CD8-positive, alpha-beta memory T cell (primary cell): Measurements from ENCODE around the gene CHURC1. TPM values are rescaled to one million over a fixed set of nuclear protein-coding genes. Genes with fewer than 3 reads are reported as not detected.

Source experiments
- polyA plus RNA-seq: library from polyadenylated mRNA; unstranded; fragments of 300-500 nt; fragmentation: Illumina TruSeq; gene quantifications from one replicate; pipeline ENCODE4 v1.2.3, GENCODE V29; 2021
- total RNA-seq, 2 experiments: library from RNA; stranded (reverse); gene quantifications; one replicate each; pipeline ENCODE4 v1.2.3, GENCODE V29; 2021

The CHURC1 gene
- total and polyA plus RNA-seq, 3 experiments from 2014 or later, result 44.0 to 171 (median 54.8) TPM

Other genes starting within 250 kb of the CHURC1 start
- 1 to 10 TPM; 4.9 to 5.0 TPM for gene PLEKHG3, start 210.0 kb upstream of the CHURC1 start, total RNA-seq
- gene PLEKHG3, start 210.0 kb upstream of the CHURC1 start, polyA plus RNA-seq, result 61.1 TPM
- gene SPTB, start 34.5 kb upstream of the CHURC1 start, total RNA-seq, result under 1 TPM; 0.15 to 0.18 TPM
- 0.09 TPM for gene SPTB, start 34.5 kb upstream of the CHURC1 start, polyA plus RNA-seq
- gene GPX2, start 28.3 kb downstream of the CHURC1 start, total RNA-seq, result not detected
- not detected for gene GPX2, start 28.3 kb downstream of the CHURC1 start, polyA plus RNA-seq
- gene RAB15, start 57.9 kb downstream of the CHURC1 start, total RNA-seq, result 1 to 10 TPM; 4.7 to 4.9 TPM
- gene RAB15, start 57.9 kb downstream of the CHURC1 start, polyA plus RNA-seq, result 4.2 TPM
- gene FNTB, start 72.4 kb downstream of the CHURC1 start, total RNA-seq, result 10 to 100 TPM; 14.3 to 14.8 TPM
- gene FNTB, start 72.4 kb downstream of the CHURC1 start, polyA plus RNA-seq, result 8.3 TPM
- gene MAX, start 188.1 kb downstream of the CHURC1 start, total RNA-seq, result 100 to 1,000 TPM; 126 to 127 TPM
- gene MAX, start 188.1 kb downstream of the CHURC1 start, polyA plus RNA-seq, result 135 TPM